ENCODE results near the gene FMNL2. TPM values are rescaled to one million over a fixed set of nuclear protein-coding genes. Genes with fewer than 3 reads are reported as not detected.

The FMNL2 gene
- total RNA-seq, 1 experiment from 2014 or later = 33.6 TPM

- H3K23ac ChIP-seq (ENCODE audit: insufficient read length, low read depth, low read length) = no peak overlapping the region
- Mint-ChIP-seq H3K4me3 (no peak overlapping the region), H3K36me3 (ENCODE audit: insufficient read depth in 1 of 3, low read depth in 3 of 3) (peaks cover 6 to 12% (median 10%) of the 10 kb centered on the region in 3 experiments; a peak in 6 of 7 replicates), H3K27me3 (ENCODE audit: low read depth) (no peaks in the 10 kb centered on the region), H3K9me3 (no peaks in the 10 kb centered on the region), H3K27ac (no peak overlapping the region; a peak in 1 of 7 replicates), H3K4me1 (no peaks in the 10 kb centered on the region)
- DNase-seq = no peak
- 0 out of 2 replicates have a peak, but pooled peaks cover 5% of the 10 kb centered on the region for H3K4me1 ChIP-seq (ENCODE audit: insufficient read depth, low read length)
- no peak overlapping the region for H4K8ac ChIP-seq (replicated peaks; ENCODE audit: insufficient read length, low read depth, low read length)
- no peak overlapping the region for H4K5ac ChIP-seq (ENCODE audit: insufficient read length, low read depth, low read length)
- H3K27me3 ChIP-seq (ENCODE audit: insufficient read depth, low read length) = no peaks in the 10 kb centered on the region
- no peak overlapping the region for H2AFZ ChIP-seq (ENCODE audit: low read length)
- no peak overlapping the region for H2BK12ac ChIP-seq (ENCODE audit: insufficient read length, low read depth, low read length)
- no peak overlapping the region for H3K27ac ChIP-seq (ENCODE audit: insufficient read length, low read depth, low read length)
- H2BK15ac ChIP-seq (ENCODE audit: low read depth, low read length) = no peak overlapping the region
- no CpG with 5 or more reads among the region's 4 CpGs for WGBS (ENCODE audit: extremely low coverage, insufficient read length, low lambda C conversion rate)
- H4K20me1 ChIP-seq (ENCODE audit: control insufficient read depth, insufficient read depth, insufficient read length) = no peaks in the 10 kb centered on the region
- no peaks in the 10 kb centered on the region for H3K9me3 ChIP-seq (ENCODE audit: control insufficient read depth, low read depth, low read length)
- no peaks in the 10 kb centered on the region for H3K79me1 ChIP-seq (ENCODE audit: insufficient read depth, low read depth, low read length, poor library complexity, severe bottlenecking)
- H2BK120ac ChIP-seq (ENCODE audit: low read depth, low read length, poor library complexity, severe bottlenecking) = no peak overlapping the region
- no peak for TF ChIP-seq CTCF (conservative IDR thresholded peaks at IDR 0.05)
- H2BK5ac ChIP-seq (ENCODE audit: insufficient read length, low read length) = no peak overlapping the region
- no peak overlapping the region for H3K56ac ChIP-seq (ENCODE audit: insufficient read length, low read depth, low read length)
- H4K91ac ChIP-seq (ENCODE audit: insufficient read length, low read depth, low read length) = no peak overlapping the region
- no peak overlapping the region for H3K14ac ChIP-seq (ENCODE audit: insufficient read depth, low read length)
- no peak overlapping the region for H2BK20ac ChIP-seq (ENCODE audit: low read depth, low read length, poor library complexity, severe bottlenecking)
- H2AK5ac ChIP-seq (ENCODE audit: insufficient read length, low read length) = no peak overlapping the region
- H3T11ph ChIP-seq (ENCODE audit: low read length) = no peak overlapping the region
- H3K4ac ChIP-seq (ENCODE audit: low read depth, low read length) = no peak overlapping the region
- no peaks in the 10 kb centered on the region for H3K23me2 ChIP-seq (ENCODE audit: insufficient read length, low read depth, low read length, poor library complexity, severe bottlenecking)
- H3K4me2 ChIP-seq (ENCODE audit: insufficient read depth, insufficient read length, low read length) = no peak overlapping the region
- no peaks in the 10 kb centered on the region for H3K79me2 ChIP-seq (ENCODE audit: insufficient read depth, low read length)
- H3K18ac ChIP-seq (ENCODE audit: insufficient read length, low read depth, low read length) = no peak overlapping the region
- H3K9ac ChIP-seq (ENCODE audit: extremely low read depth, insufficient read length, low read length) = no peak overlapping the region
Measured at GRCh38 chr2:152578573-152578972, 243.6 kb downstream of the FMNL2 start.

All from H9 (cell line).